Tibial nerve (tissue), 3 donors: ENCODE results near the gene NPHP3.

Source experiments
- CTCF ChIP-seq, 5 experiments: fragments of 200-600 bp in 3 of 5; fragments of 450-650 bp in 2 of 5; sonication (generic) in 3 of 5; IDR thresholded peaks; one replicate each; pipeline ENCODE4 v1.5.1; 2016 to 2019; ENCODE audit warnings: antibody characterized with exemption in 5 of 5, mild to moderate bottlenecking in 3 of 5, moderate library complexity in 2 of 5
- POLR2A ChIP-seq, 2 donors: fragments of 450-650 bp; IDR thresholded peaks; one replicate each; pipeline ENCODE4 v1.6.1; 2017; ENCODE audit warnings: antibody characterized with exemption in 2 of 2, mild to moderate bottlenecking in 2 of 2, moderate library complexity in 2 of 2

GRCh38 chr3:132681421-132681820 lies 40.8 kb downstream of the NPHP3 start:
- TF ChIP-seq CTCF (IDR thresholded peaks at IDR 0.05) (no peak), POLR2A (IDR thresholded peaks at IDR 0.05) (no peak)
